Measurements from ENCODE around the gene SLC40A1. TPM values are rescaled to one million over a fixed set of nuclear protein-coding genes. Genes with fewer than 3 reads are reported as not detected.

Gene SLC40A1
- polyA plus RNA-seq, 1 experiment, result 5.2 TPM

GRCh38 chr2:189614585-189614984 is 34.0 kb upstream of the SLC40A1 start:
- no peak for DNase-seq (ENCODE audit: low read depth, low spot score)
- Histone ChIP-seq H3K4me3 (ENCODE audit: low read depth, low read length) (no peak overlapping the region), H3K9me3 (ENCODE audit: control insufficient read depth, insufficient read depth, low read length) (no peaks in the 10 kb centered on the region), H3K27ac (ENCODE audit: low read depth, low read length) (no peak overlapping the region), H3K27me3 (ENCODE audit: control insufficient read depth, insufficient read depth, low read length) (no peaks in the 10 kb centered on the region)
- CTCF ChIA-PET, result interaction anchor here (1.0 kb wide), 1 partner anchor 14 kb away, joined by 4 read pairs; no protein-coding TSS in a partner anchor
- POLR2A ChIA-PET, result no interaction called here
- no peak for TF ChIP-seq CTCF (IDR thresholded peaks at IDR 0.05; ENCODE audit: low read depth, low read length)

DNA sequence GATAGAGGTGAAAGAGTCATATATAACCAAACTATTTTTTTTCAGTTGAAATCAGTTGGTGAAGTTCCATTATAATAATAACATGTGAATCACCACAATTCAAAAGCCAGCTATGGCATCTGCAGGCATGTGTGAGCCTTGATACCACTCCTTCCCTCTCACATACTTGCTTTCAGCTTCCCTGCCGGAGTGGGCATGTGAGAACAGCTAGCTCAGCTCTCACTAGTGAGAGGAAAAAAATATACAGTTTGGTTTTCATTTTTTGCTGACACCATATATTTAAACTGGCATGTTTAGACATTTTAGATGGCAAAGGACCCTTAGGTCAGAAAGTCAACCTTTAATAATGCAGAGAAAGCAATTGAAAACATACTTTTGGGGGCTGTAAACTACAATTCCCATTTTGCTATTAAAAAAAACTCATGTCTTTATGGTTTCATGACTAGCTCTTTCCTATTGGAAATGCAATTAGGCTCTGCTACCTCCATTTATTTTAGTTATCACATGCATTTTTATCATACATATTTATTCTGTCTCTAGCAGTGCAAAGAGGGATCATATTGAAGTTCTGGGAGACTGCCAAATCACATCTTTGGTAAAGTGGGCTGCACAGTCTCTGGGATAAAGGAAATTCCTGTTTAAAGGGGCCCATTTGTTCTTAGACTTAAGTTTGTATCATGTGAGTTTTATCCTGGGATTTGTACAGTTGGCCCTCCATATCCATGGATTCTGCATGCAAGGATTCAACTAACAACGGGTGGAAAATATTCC is 33.2 kb upstream of the SLC40A1 start:
- ChIA-PET CTCF (interaction anchor here (0.7 to 1.6 kb wide), 5 partner anchors 10 to 48 kb away, joined by 3 to 7 read pairs (median 4); partner anchors contain the start of gene ASNSD1), POLR2A (interaction anchor here (0.7 to 1.8 kb wide), 8 partner anchors 9 to 706 kb away, joined by 3 to 9 read pairs (median 3); partner anchors contain the start of genes HIBCH and SLC40A1)
- H3K27ac ChIP-seq (ENCODE audit: low read depth, low read length), result peak overlapping the region; percentile 63
- H3K9me3 ChIP-seq (ENCODE audit: control insufficient read depth, insufficient read depth, low read length), result no peaks in the 10 kb centered on the region
- peak; percentile 33 for DNase-seq (ENCODE audit: low read depth, low spot score)
- TF ChIP-seq CTCF (IDR thresholded peaks at IDR 0.05; ENCODE audit: low read depth, low read length), result no peak
- no peaks in the 10 kb centered on the region for H3K27me3 ChIP-seq (ENCODE audit: control insufficient read depth, insufficient read depth, low read length)
- no peak overlapping the region; the same call in 1 of the 2 replicates for H3K4me3 ChIP-seq (ENCODE audit: low read depth, low read length)

DNA sequence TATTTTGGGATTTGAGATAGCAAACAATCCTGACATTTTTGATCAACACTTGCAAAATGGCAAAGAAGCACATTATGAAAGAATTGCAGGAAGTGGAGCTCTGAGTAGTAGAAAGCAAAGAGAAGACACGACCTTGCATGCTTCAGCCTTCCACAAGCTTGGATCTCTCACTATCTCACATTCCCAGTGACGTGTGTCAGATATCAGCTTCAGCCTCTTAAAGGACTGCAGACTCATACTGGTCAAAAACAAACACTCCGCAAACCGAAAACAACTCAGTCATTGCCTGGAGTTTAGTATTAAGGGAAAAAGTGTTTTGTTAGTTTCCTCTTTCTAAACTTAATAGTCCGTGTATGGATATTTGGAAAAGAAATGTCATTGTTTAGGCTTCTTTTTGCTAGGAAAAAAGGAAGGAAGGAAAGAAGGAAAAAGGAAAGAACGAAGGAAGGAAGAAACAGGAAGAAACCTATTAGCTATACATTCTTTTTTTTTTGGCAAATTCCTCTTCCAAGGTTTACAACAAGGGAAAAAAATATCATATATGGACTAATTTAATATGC is 32.6 kb upstream of the SLC40A1 start:
- peak; percentile 87 for DNase-seq (ENCODE audit: low read depth, low spot score)
- no peaks in the 10 kb centered on the region for H3K27me3 ChIP-seq (ENCODE audit: control insufficient read depth, insufficient read depth, low read length)
- H3K27ac ChIP-seq (ENCODE audit: low read depth, low read length), result peak overlapping the region; percentile 63
- ChIA-PET CTCF (interaction anchor here (0.7 to 1.6 kb wide), 5 partner anchors 10 to 49 kb away, joined by 3 to 7 read pairs (median 4); partner anchors contain the start of gene ASNSD1), POLR2A (interaction anchor here (0.6 to 1.8 kb wide), 9 partner anchors 8 to 706 kb away, joined by 3 to 9 read pairs (median 3); partner anchors contain the start of genes HIBCH and SLC40A1)
- no peak for TF ChIP-seq CTCF (IDR thresholded peaks at IDR 0.05; ENCODE audit: low read depth, low read length)
- no peaks in the 10 kb centered on the region for H3K9me3 ChIP-seq (ENCODE audit: control insufficient read depth, insufficient read depth, low read length)
- peak overlapping the region; percentile 47 for H3K4me3 ChIP-seq (ENCODE audit: low read depth, low read length)

- no peak for TF ChIP-seq CTCF (IDR thresholded peaks at IDR 0.05; ENCODE audit: low read depth, low read length)
- no peak overlapping the region for H3K4me3 ChIP-seq (ENCODE audit: low read depth, low read length)
- CTCF ChIA-PET, result interaction anchor here (2.7 kb wide), 1 partner anchor 50 kb away, joined by 7 read pairs; no protein-coding TSS in a partner anchor
- H3K9me3 ChIP-seq (ENCODE audit: control insufficient read depth, insufficient read depth, low read length), result no peaks in the 10 kb centered on the region
- POLR2A ChIA-PET, result no interaction called here
- no peak for DNase-seq (ENCODE audit: low read depth, low spot score)
- no peaks in the 10 kb centered on the region for H3K27me3 ChIP-seq (ENCODE audit: control insufficient read depth, insufficient read depth, low read length)
- H3K27ac ChIP-seq (ENCODE audit: low read depth, low read length), result no peak overlapping the region
These were observed 30.1 kb upstream of the SLC40A1 start for GRCh38 chr2:189610700-189611099.

- DNase-seq (ENCODE audit: low read depth, low spot score), result no peak
- no peak for TF ChIP-seq CTCF (IDR thresholded peaks at IDR 0.05; ENCODE audit: low read depth, low read length)
These were observed 29.3 kb upstream of the SLC40A1 start for GRCh38 chr2:189609853-189610252.

More at GRCh38 chr2:189609853-189610252, 29.3 kb upstream of the SLC40A1 start:
- ChIA-PET CTCF (interaction anchor here (0.8 to 2.7 kb wide), 2 partner anchors 51 to 55 kb away, joined by 6 to 7 read pairs; no protein-coding TSS in a partner anchor), POLR2A (no interaction called here)
- no peaks in the 10 kb centered on the region for H3K27me3 ChIP-seq (ENCODE audit: control insufficient read depth, insufficient read depth, low read length)
- H3K9me3 ChIP-seq (ENCODE audit: control insufficient read depth, insufficient read depth, low read length), result no peaks in the 10 kb centered on the region
- H3K27ac ChIP-seq (ENCODE audit: low read depth, low read length), result no peak overlapping the region
- H3K4me3 ChIP-seq (ENCODE audit: low read depth, low read length), result no peak overlapping the region
